Activated B cell treated with CpG ODN at 0.5 μM for 24 hours (primary cell): Measurements from ENCODE around the gene CTBP2. TPM values are rescaled to one million over a fixed set of nuclear protein-coding genes. Genes with fewer than 3 reads are reported as not detected.

ENCODE experiments used
- ATAC-seq: fragments of 200-7000 bp; cut with Tn5 transposase; one replicate; pipeline ENCODE4 v1.10.0; 2021; ENCODE audit warnings: low read depth, mild to moderate bottlenecking, moderate library complexity
- CTCF ChIA-PET: fragments of 350-600 bp; sonication (Branson Sonifier 250); formaldehyde crosslinking; loops from one replicate; lab custom pipeline; 2021; ENCODE audit warnings: antibody characterized with exemption; lab: Charles Lee
- POLR2A ChIA-PET: fragments of 350-600 bp; sonication (Branson Sonifier 250); formaldehyde crosslinking; loops from one replicate; lab custom pipeline; 2021; ENCODE audit warnings: antibody characterized with exemption; lab: Charles Lee
- DNase-seq: peaks from one replicate; pipeline ENCODE4 v3.0.0; 2022
- H3K27ac Mint-ChIP-seq: one replicate; pipeline ENCODE4 v1.8.0; 2020; ENCODE audit warnings: mixed read lengths
- H3K27me3 Mint-ChIP-seq: one replicate; pipeline ENCODE4 v1.8.0; 2021; ENCODE audit warnings: mixed read lengths
- H3K36me3 Mint-ChIP-seq: one replicate; pipeline ENCODE4 v1.8.0; 2021; ENCODE audit warnings: low read depth, mixed read lengths
- H3K4me1 Mint-ChIP-seq: one replicate; pipeline ENCODE4 v1.8.0; 2021; ENCODE audit warnings: mixed read lengths
- H3K4me3 Mint-ChIP-seq: one replicate; pipeline ENCODE4 v1.8.0; 2020; ENCODE audit warnings: mild to moderate bottlenecking, mixed read lengths
- H3K9me3 Mint-ChIP-seq: one replicate; pipeline ENCODE4 v1.8.0; 2020; ENCODE audit warnings: mixed read lengths
- intact Hi-C: fragments of 100-400 bp; cut with micrococcal nuclease; formaldehyde crosslinking; loops from one replicate; pipeline ENCODE4 v1.15.1; 2024
- total RNA-seq: library from RNA; stranded (reverse); gene quantifications from 2 replicates; pipeline ENCODE4 v1.2.3, GENCODE V29; 2022
- TF ChIP-seq, protein P1 (sequence below): fragments of 200-600 bp; IDR thresholded peaks from one replicate; pipeline ENCODE4 v1.8.0; 2022; ENCODE audit warnings: antibody characterized with exemption, mild to moderate bottlenecking

CTBP2 gene
- total RNA-seq, 1 donor from 2014 or later: 0.42 TPM

DNA sequence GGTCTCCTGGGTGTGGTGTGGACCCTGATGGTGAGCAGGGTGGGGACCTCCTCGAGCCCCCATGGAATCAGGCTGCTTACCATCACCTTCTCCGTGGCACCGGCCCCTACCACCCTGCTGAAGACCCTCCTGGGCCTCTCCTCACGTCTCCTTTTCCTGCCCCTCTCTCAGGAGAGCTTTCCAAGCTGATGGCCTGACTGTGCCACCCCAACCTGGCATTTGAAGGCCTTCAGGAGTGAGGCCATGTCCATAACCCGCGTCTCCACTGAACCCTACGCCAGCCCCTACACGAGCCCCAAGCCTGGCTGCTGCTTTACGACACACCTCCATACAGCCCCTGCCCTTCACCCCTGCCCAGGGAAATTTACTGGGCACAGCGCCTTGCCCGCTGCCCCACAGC, 163.1 kb downstream of the CTBP2 start:
- no peak overlapping the region for H3K4me3 Mint-ChIP-seq
- H3K9me3 Mint-ChIP-seq: no peaks in the 10 kb centered on the region
- intact Hi-C loops: no loop called here
- ATAC-seq (no peak), DNase-seq (no peak)
- no peaks in the 10 kb centered on the region for H3K36me3 Mint-ChIP-seq
- no peak overlapping the region for H3K27ac Mint-ChIP-seq
- H3K27me3 Mint-ChIP-seq: no peaks in the 10 kb centered on the region
- ChIA-PET POLR2A (no interaction called here), CTCF (no interaction called here)
- no peaks in the 10 kb centered on the region for H3K4me1 Mint-ChIP-seq
- TF ChIP-seq, protein P1, sequence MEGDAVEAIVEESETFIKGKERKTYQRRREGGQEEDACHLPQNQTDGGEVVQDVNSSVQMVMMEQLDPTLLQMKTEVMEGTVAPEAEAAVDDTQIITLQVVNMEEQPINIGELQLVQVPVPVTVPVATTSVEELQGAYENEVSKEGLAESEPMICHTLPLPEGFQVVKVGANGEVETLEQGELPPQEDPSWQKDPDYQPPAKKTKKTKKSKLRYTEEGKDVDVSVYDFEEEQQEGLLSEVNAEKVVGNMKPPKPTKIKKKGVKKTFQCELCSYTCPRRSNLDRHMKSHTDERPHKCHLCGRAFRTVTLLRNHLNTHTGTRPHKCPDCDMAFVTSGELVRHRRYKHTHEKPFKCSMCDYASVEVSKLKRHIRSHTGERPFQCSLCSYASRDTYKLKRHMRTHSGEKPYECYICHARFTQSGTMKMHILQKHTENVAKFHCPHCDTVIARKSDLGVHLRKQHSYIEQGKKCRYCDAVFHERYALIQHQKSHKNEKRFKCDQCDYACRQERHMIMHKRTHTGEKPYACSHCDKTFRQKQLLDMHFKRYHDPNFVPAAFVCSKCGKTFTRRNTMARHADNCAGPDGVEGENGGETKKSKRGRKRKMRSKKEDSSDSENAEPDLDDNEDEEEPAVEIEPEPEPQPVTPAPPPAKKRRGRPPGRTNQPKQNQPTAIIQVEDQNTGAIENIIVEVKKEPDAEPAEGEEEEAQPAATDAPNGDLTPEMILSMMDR: no peak

DNA sequence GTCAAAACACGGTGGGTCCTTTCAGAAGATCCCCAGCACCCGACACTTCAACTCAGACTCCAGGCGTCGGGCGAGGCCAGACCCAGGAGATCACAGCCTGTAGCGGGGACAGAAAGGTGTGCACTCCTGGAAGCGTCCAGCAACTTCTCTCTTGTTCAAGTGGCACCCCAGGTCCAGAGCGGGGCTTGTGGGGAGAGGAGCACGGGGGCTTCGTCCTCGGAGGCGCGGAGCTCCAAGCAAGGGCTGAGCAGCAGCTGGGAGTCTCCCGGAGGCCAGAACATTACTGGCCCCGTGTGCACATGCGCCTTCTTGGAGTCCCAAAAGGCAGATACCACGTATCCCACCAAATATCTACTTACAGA, 163.5 kb downstream of the CTBP2 start:
- H3K36me3 Mint-ChIP-seq: no peaks in the 10 kb centered on the region
- H3K4me1 Mint-ChIP-seq: no peaks in the 10 kb centered on the region
- DNase-seq (no peak), ATAC-seq (no peak)
- POLR2A ChIA-PET: no interaction called here
- TF ChIP-seq, protein P1: no peak
- intact Hi-C loops: no loop called here
- H3K4me3 Mint-ChIP-seq: no peak overlapping the region
- H3K27ac Mint-ChIP-seq: no peak overlapping the region
- no peaks in the 10 kb centered on the region for H3K9me3 Mint-ChIP-seq
- H3K27me3 Mint-ChIP-seq: no peaks in the 10 kb centered on the region
- CTCF ChIA-PET: no interaction called here

DNA sequence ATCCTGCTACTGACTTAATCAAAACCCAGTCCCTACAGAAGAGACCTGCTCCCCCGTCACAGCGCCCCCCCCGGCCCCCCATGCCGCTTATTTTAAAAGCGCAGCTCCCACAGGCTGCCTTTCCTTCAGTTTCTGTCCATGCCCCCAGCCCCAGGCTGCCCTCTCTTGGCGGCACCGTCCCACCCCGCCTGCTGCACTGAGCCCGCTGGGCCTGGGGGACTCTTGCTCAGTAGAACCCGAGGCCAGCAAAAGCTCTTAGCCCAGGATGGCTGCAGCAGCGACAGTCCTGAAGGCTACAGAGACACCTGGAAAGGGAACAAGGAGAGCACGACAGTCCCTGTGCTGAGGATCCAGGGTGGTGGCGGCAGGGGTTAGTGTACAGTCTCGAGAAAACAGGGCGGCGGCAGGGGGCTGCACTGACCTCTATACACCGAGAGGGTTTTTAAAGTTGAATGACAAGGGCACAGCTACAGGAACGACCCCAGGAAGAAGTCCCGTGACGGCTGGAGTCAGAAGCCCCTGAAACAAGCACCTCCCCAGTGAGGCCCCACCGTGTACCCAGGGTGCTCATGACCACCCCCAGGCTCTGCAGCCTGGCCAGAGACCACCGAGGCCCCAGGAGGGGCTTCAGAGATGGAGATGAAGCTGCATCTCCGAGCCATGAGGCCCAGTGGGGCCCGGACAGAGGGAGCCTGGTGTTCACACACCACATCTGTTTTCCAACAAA, 164.1 kb downstream of the CTBP2 start:
- TF ChIP-seq, protein P1: no peak
- Mint-ChIP-seq H3K27ac (no peak overlapping the region), H3K27me3 (no peaks in the 10 kb centered on the region), H3K9me3 (no peaks in the 10 kb centered on the region), H3K36me3 (no peaks in the 10 kb centered on the region), H3K4me1 (no peaks in the 10 kb centered on the region), H3K4me3 (no peak overlapping the region)
- CTCF ChIA-PET: no interaction called here
- no peak for ATAC-seq
- no peak for DNase-seq
- intact Hi-C loops: no loop called here
- POLR2A ChIA-PET: no interaction called here

DNA sequence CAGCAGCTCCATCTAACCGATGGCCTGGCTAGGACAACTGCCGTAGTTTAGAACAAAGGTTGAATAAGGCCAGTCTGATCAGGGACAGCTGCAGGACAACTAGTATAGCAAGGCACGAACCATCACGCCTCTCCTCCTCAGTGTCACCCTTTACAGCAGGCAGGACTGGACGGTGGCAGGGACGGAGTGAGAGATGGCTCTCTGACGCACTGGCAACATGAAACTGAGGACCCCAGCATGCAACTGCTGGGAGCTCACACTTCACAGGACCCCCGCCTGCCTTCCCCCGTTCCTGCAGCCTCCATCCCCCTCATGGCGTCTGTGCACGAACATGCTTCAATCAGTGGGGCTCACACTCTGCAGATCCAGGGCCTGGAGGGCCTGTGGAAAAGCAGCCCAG, 164.8 kb downstream of the CTBP2 start:
- intact Hi-C loops: no loop called here
- Mint-ChIP-seq H3K27me3 (no peaks in the 10 kb centered on the region), H3K4me1 (no peaks in the 10 kb centered on the region), H3K36me3 (no peaks in the 10 kb centered on the region), H3K9me3 (no peaks in the 10 kb centered on the region), H3K4me3 (no peak overlapping the region), H3K27ac (no peak overlapping the region)
- no peak for DNase-seq
- CTCF ChIA-PET: no interaction called here
- ATAC-seq: no peak
- POLR2A ChIA-PET: no interaction called here
- TF ChIP-seq, protein P1: no peak

DNA sequence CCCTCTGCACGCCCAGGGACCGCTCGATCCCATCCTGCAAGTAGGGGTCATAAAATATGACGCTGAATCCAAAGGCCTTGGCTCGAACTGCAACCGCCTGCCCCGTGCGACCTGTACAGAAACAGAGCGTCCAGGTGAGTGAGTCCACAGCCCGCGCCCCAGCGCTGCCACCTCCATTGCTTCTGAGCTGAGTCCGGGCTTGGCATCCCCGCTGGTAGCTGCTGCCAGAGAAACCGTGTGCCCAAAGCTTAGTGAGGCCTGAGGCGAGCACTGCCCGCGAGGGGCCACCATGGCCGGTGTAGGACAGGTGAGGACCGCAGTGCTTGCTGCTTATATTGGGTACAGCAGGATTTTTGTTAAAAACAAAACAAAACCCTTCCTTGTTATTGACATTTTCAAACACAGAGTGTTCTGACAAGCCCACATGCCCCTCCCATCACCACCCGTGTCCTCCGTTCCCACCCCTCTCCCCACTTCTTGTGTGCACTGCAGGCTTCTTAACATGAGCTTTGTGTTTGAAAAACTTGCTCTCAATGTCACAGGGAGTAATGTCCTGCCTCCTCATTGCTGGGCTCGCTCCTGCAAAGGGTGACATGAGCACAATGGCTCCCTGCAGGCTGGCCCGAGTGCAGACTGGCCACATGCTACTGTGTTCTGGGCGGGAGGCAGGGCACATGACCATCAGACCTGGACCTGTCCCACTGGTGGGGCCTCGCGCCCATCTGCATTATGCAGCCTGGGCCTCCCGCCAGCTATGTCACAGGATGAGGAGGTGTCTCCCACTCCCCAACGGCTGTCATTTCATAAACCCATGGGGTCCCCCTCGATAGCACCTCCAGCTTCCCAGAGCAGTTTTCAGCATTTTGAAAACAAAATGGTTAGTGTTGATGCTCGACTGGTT, 165.5 kb downstream of the CTBP2 start:
- intact Hi-C loops: no loop called here
- POLR2A ChIA-PET: no interaction called here
- no peak overlapping the region for H3K27ac Mint-ChIP-seq

More for the DNA sequence above, 165.5 kb downstream of the CTBP2 start:
- TF ChIP-seq, protein P1: no peak
- CTCF ChIA-PET: interaction anchor here (0.7 kb wide), 1 partner anchor 12 kb away, joined by 3 read pairs; no protein-coding TSS in a partner anchor
- H3K4me1 Mint-ChIP-seq: no peaks in the 10 kb centered on the region
- no peak overlapping the region for H3K4me3 Mint-ChIP-seq
- H3K27me3 Mint-ChIP-seq: no peaks in the 10 kb centered on the region
- no peaks in the 10 kb centered on the region for H3K9me3 Mint-ChIP-seq
- H3K36me3 Mint-ChIP-seq: no peaks in the 10 kb centered on the region
- DNase-seq (no peak), ATAC-seq (no peak)
